ENCODE results near the gene SHISA9.

GRCh38 chr16:13013043-13013442, 111.6 kb downstream of the SHISA9 start:
- TF ChIP-seq EZH2phosphoT487 (IDR thresholded peaks at IDR 0.05; ENCODE audit: borderline replicate concordance), result no peak
- TF ChIP-seq, protein P1, sequence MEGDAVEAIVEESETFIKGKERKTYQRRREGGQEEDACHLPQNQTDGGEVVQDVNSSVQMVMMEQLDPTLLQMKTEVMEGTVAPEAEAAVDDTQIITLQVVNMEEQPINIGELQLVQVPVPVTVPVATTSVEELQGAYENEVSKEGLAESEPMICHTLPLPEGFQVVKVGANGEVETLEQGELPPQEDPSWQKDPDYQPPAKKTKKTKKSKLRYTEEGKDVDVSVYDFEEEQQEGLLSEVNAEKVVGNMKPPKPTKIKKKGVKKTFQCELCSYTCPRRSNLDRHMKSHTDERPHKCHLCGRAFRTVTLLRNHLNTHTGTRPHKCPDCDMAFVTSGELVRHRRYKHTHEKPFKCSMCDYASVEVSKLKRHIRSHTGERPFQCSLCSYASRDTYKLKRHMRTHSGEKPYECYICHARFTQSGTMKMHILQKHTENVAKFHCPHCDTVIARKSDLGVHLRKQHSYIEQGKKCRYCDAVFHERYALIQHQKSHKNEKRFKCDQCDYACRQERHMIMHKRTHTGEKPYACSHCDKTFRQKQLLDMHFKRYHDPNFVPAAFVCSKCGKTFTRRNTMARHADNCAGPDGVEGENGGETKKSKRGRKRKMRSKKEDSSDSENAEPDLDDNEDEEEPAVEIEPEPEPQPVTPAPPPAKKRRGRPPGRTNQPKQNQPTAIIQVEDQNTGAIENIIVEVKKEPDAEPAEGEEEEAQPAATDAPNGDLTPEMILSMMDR (conservative IDR thresholded peaks at IDR 0.05; ENCODE audit: low read length), result no peak

All from Loucy (cell line).